ENCODE results near the gene CENPU. TPM values are rescaled to one million over a fixed set of nuclear protein-coding genes. Genes with fewer than 3 reads are reported as not detected.

Gene CENPU
- total and polyA plus RNA-seq, 4 donors: 12.0 to 22.3 (median 19.0) TPM

- Histone ChIP-seq H3K36me3 (ENCODE audit: control insufficient read depth, insufficient read depth, low read length) (peaks cover 4% of the 10 kb centered on the region), H3K9me3 (ENCODE audit: control insufficient read depth, insufficient read depth, low read length) (no peaks in the 10 kb centered on the region), H3K4me3 (ENCODE audit: low read depth, low read length) (no peak overlapping the region), H3K27me3 (ENCODE audit: control insufficient read depth, insufficient read depth, low read length) (no peaks in the 10 kb centered on the region), H3K27ac (ENCODE audit: low read depth, low read length) (no peak overlapping the region), H3K4me1 (ENCODE audit: control insufficient read depth, insufficient read depth, low read length) (no peaks in the 10 kb centered on the region)
- WGBS (ENCODE audit: insufficient coverage): 83% methylated on average over 3 of the region's 6 CpGs
- no peak for DNase-seq (ENCODE audit: low read depth in 4 of 6, low spot score in 6 of 6)
These were observed 22.5 kb upstream of the CENPU start for GRCh38 chr4:184756399-184756798.

GRCh38 chr4:184755278-184755677 is 21.4 kb upstream of the CENPU start:
- Histone ChIP-seq H3K27me3 (ENCODE audit: control insufficient read depth, insufficient read depth, low read length) (no peaks in the 10 kb centered on the region), H3K36me3 (ENCODE audit: control insufficient read depth, insufficient read depth, low read length) (peaks cover 4% of the 10 kb centered on the region), H3K9me3 (ENCODE audit: control insufficient read depth, insufficient read depth, low read length) (no peaks in the 10 kb centered on the region), H3K4me3 (ENCODE audit: low read depth, low read length) (no peak overlapping the region), H3K4me1 (ENCODE audit: control insufficient read depth, insufficient read depth, low read length) (no peaks in the 10 kb centered on the region), H3K27ac (ENCODE audit: low read depth, low read length) (no peak overlapping the region)
- WGBS (ENCODE audit: insufficient coverage): 100% methylated on average over 1 of the region's 6 CpGs
- DNase-seq (ENCODE audit: low read depth in 4 of 6, low spot score in 6 of 6): no peak

- WGBS (ENCODE audit: insufficient coverage): 100% methylated on average over 2 of the region's 9 CpGs
These were observed 18.8 kb upstream of the CENPU start for GRCh38 chr4:184752496-184753275.

DNA sequence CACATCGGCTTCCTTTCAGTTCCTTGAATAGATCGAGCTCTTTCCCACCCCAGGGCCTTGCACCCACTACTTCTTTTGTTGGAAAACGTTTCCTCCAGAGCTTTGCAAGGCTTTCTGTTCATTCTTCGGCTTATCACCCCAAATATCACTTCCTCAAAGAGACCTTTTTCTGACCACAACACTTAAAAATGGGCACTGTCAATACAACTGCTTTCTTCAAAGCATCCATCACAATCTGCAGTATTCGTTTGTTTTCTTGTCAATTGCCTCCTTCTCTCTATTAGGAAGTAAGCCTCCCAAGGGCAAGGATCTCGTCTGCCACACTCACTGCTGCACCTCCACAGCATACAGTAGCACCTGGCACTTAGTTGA is 17.7 kb upstream of the CENPU start:
- peaks cover 8% of the 10 kb centered on the region for H3K36me3 ChIP-seq (ENCODE audit: control insufficient read depth, insufficient read depth, low read length)
- no peaks in the 10 kb centered on the region for H3K9me3 ChIP-seq (ENCODE audit: control insufficient read depth, insufficient read depth, low read length)
- no peak overlapping the region for H3K27ac ChIP-seq (ENCODE audit: low read depth, low read length)
- 76% methylated on average over 5 of the region's 6 CpGs for WGBS (ENCODE audit: insufficient coverage)
- no peaks in the 10 kb centered on the region for H3K27me3 ChIP-seq (ENCODE audit: control insufficient read depth, insufficient read depth, low read length)
- DNase-seq (ENCODE audit: low read depth in 4 of 6, low spot score in 6 of 6): no peak
- H3K4me3 ChIP-seq (ENCODE audit: low read depth, low read length): no peak overlapping the region
- H3K4me1 ChIP-seq (ENCODE audit: control insufficient read depth, insufficient read depth, low read length): no peaks in the 10 kb centered on the region

More at GRCh38 chr4:184752496-184753275, 18.8 kb upstream of the CENPU start:
- H3K4me3 ChIP-seq (ENCODE audit: low read depth, low read length): no peak overlapping the region
- no peak overlapping the region for H3K27ac ChIP-seq (ENCODE audit: low read depth, low read length)
- peaks cover 8% of the 10 kb centered on the region for H3K36me3 ChIP-seq (ENCODE audit: control insufficient read depth, insufficient read depth, low read length)
- no peaks in the 10 kb centered on the region for H3K27me3 ChIP-seq (ENCODE audit: control insufficient read depth, insufficient read depth, low read length)
- H3K9me3 ChIP-seq (ENCODE audit: control insufficient read depth, insufficient read depth, low read length): no peaks in the 10 kb centered on the region
- DNase-seq (ENCODE audit: low read depth in 4 of 6, low spot score in 6 of 6): no peak
- H3K4me1 ChIP-seq (ENCODE audit: control insufficient read depth, insufficient read depth, low read length): no peaks in the 10 kb centered on the region

- peaks cover 8% of the 10 kb centered on the region for H3K36me3 ChIP-seq (ENCODE audit: control insufficient read depth, insufficient read depth, low read length)
- no peak for DNase-seq (ENCODE audit: low read depth in 4 of 6, low spot score in 6 of 6)
- H3K27ac ChIP-seq (ENCODE audit: low read depth, low read length): no peak overlapping the region
- no peak overlapping the region for H3K4me3 ChIP-seq (ENCODE audit: low read depth, low read length)
- H3K27me3 ChIP-seq (ENCODE audit: control insufficient read depth, insufficient read depth, low read length): no peaks in the 10 kb centered on the region
- WGBS (ENCODE audit: insufficient coverage): 85% methylated on average over 8 of the region's 8 CpGs
- no peaks in the 10 kb centered on the region for H3K9me3 ChIP-seq (ENCODE audit: control insufficient read depth, insufficient read depth, low read length)
- no peaks in the 10 kb centered on the region for H3K4me1 ChIP-seq (ENCODE audit: control insufficient read depth, insufficient read depth, low read length)
These were observed 17.2 kb upstream of the CENPU start for GRCh38 chr4:184750926-184751584.

DNA sequence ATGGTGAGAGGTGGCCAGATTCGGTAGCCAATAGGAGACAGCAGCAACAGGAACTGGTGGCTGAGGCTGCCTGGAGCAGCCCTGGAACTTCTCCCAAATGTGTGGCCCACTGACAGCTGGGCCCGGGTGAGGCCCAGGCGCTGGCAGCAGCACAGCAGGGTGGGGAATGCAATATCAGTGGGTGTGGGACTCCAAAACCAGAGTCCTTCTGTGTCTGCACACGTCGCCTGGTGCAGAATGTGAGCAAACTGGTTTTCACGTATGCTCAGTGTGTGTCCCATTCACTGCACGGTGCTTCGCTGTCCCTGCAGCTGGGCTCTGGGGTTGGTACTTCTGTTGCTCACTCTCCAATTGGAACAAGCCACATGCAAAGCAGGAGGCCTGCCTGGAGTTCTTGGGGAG is 14.4 kb upstream of the CENPU start:
- H3K27ac ChIP-seq (ENCODE audit: low read depth, low read length): no peak overlapping the region
- no peaks in the 10 kb centered on the region for H3K9me3 ChIP-seq (ENCODE audit: control insufficient read depth, insufficient read depth, low read length)
- no peak for DNase-seq (ENCODE audit: low read depth in 4 of 6, low spot score in 6 of 6)
- WGBS (ENCODE audit: insufficient coverage): 63% methylated on average over 8 of the region's 8 CpGs
- no peaks in the 10 kb centered on the region for H3K27me3 ChIP-seq (ENCODE audit: control insufficient read depth, insufficient read depth, low read length)
- peaks cover 3% of the 10 kb centered on the region for H3K36me3 ChIP-seq (ENCODE audit: control insufficient read depth, insufficient read depth, low read length)
- H3K4me3 ChIP-seq (ENCODE audit: low read depth, low read length): no peak overlapping the region
- H3K4me1 ChIP-seq (ENCODE audit: control insufficient read depth, insufficient read depth, low read length): no peaks in the 10 kb centered on the region

DNA sequence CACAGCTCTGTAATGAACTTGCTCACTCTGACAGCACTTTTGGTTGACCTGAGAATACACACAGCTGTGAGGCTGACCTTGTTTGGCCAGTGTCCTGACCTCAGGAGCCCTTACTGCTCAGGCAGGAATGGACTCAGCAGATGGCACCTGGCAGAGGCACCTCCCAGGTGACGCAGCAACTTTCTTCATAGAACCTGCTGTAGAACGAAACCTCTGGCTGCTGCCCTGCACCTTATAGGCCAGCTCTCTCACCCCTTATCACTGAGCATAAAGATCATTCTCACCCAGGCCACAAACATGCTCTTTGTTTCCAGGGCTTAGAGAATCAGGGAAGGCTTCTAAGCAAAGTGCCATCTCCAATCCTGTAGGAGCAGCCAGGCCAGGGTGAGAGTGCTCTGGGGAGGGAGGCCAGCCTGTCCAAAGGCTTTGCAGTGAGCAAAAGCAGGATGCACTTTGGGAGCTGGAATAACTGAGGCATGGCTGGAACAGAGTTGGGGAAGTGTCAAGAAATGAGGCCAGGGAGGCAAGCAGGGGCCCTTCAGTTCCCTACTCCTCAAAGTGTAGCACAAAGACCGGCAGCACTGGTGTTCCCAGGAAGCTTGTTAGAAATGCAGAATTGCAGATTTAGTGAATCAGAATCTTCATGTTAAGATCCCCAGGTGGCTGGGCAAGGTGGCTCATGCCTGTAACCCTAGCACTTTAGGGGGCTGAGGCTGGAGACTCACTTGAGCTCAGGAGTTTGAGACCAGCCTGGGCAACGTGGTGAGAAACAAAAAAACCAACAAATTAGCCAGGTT is 13.3 kb upstream of the CENPU start:
- 78% methylated on average over 3 of the region's 4 CpGs for WGBS (ENCODE audit: insufficient coverage)
- H3K27me3 ChIP-seq (ENCODE audit: control insufficient read depth, insufficient read depth, low read length): no peaks in the 10 kb centered on the region
- H3K4me3 ChIP-seq (ENCODE audit: low read depth, low read length): no peak overlapping the region
- H3K36me3 ChIP-seq (ENCODE audit: control insufficient read depth, insufficient read depth, low read length): peaks cover 3% of the 10 kb centered on the region
- no peak for DNase-seq (ENCODE audit: low read depth in 4 of 6, low spot score in 6 of 6)
- H3K4me1 ChIP-seq (ENCODE audit: control insufficient read depth, insufficient read depth, low read length): no peaks in the 10 kb centered on the region
- H3K9me3 ChIP-seq (ENCODE audit: control insufficient read depth, insufficient read depth, low read length): no peaks in the 10 kb centered on the region
- peak overlapping the region; percentile 69 for H3K27ac ChIP-seq (ENCODE audit: low read depth, low read length)

DNA sequence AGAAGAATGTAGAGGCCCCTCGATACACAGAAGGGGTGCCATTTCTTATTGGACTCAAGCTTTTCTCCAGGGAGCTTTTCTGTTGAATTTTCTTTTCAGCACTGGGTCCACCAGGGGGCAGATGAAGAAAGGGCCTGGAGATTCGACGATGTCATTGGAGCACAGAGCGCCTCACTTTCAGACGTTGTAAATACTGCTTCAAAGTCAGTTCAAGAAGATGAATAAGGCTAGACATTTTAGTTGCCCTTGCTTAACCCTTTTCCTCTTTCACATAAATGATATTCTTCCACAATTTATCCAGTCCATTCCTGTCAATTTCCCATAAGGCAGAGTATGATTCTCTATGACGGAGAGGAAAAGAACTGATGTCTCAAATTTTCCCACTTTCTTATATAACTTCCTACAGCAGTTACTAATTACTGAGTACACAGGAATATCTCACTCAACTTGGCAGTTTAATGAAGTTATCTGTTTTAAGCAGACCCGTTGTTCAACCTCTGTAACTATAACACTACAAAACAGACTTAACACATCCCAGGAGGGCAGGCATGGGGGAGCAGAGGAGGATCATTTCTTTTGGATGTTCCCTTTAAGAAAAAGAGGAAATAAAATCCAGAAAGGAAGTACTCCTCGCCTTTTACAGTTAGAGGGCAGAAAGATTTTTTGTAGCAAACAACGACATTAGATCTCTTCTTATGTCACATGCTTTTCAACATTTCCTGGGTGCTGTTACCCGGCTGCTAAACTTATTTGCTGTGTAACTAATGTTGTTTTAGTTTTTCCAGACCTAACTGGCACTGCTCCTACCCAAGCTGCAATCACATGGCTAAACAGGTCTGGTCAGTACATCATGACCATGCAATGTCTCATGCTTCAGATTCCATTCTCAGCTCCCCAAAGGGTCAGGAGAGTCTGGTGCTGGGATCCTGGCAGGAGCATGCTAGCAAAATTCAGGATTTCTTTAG is 12.2 kb upstream of the CENPU start:
- H3K27me3 ChIP-seq (ENCODE audit: control insufficient read depth, insufficient read depth, low read length): no peaks in the 10 kb centered on the region
- WGBS (ENCODE audit: insufficient coverage): 11% methylated on average over 2 of the region's 10 CpGs
- peak overlapping the region; percentile 69 for H3K27ac ChIP-seq (ENCODE audit: low read depth, low read length)
- DNase-seq (ENCODE audit: low read depth in 4 of 6, low spot score in 6 of 6): peak in 5 of 6 donors; percentile 31 to 88 (median 59)
- H3K4me3 ChIP-seq (ENCODE audit: low read depth, low read length): peak overlapping the region; percentile 2
- no peaks in the 10 kb centered on the region for H3K4me1 ChIP-seq (ENCODE audit: control insufficient read depth, insufficient read depth, low read length)
- no peaks in the 10 kb centered on the region for H3K9me3 ChIP-seq (ENCODE audit: control insufficient read depth, insufficient read depth, low read length)
- H3K36me3 ChIP-seq (ENCODE audit: control insufficient read depth, insufficient read depth, low read length): peaks cover 3% of the 10 kb centered on the region

- 87% methylated on average over 8 of the region's 10 CpGs for WGBS (ENCODE audit: insufficient coverage)
- DNase-seq (ENCODE audit: low read depth in 4 of 6, low spot score in 6 of 6): no peak
- no peaks in the 10 kb centered on the region for H3K9me3 ChIP-seq (ENCODE audit: control insufficient read depth, insufficient read depth, low read length)
- H3K27ac ChIP-seq (ENCODE audit: low read depth, low read length): no peak overlapping the region
- H3K36me3 ChIP-seq (ENCODE audit: control insufficient read depth, insufficient read depth, low read length): peaks cover 3% of the 10 kb centered on the region
- H3K4me1 ChIP-seq (ENCODE audit: control insufficient read depth, insufficient read depth, low read length): no peaks in the 10 kb centered on the region
- H3K4me3 ChIP-seq (ENCODE audit: low read depth, low read length): no peak overlapping the region
- H3K27me3 ChIP-seq (ENCODE audit: control insufficient read depth, insufficient read depth, low read length): no peaks in the 10 kb centered on the region
These were observed 10.3 kb upstream of the CENPU start for GRCh38 chr4:184744236-184744635.

Data from spinal cord (tissue), 10 donors.